ENCODE results near the gene ABCA12.

Gene ABCA12

GRCh38 chr2:215063526-215063925, 74.9 kb downstream of the ABCA12 start:
- Histone ChIP-seq H3K79me2 (ENCODE audit: low read length) (no peaks in the 10 kb centered on the region), H3K9me3 (ENCODE audit: insufficient read depth, low read length) (no peaks in the 10 kb centered on the region), H3K27me3 (ENCODE audit: low read depth, low read length) (no peaks in the 10 kb centered on the region), H4K20me1 (ENCODE audit: insufficient read depth, low read length) (no peaks in the 10 kb centered on the region), H3K36me3 (replicated peaks; ENCODE audit: low read depth, low read length) (no peaks in the 10 kb centered on the region), H3K4me3 (ENCODE audit: low read length) (no peak overlapping the region), H3K9ac (ENCODE audit: low read length) (no peak overlapping the region), H2AFZ (ENCODE audit: low read depth, low read length) (no peak overlapping the region), H3K27ac (ENCODE audit: low read length) (no peak overlapping the region), H3K4me1 (ENCODE audit: low read length) (no peaks in the 10 kb centered on the region), H3K4me2 (ENCODE audit: low read length) (no peak overlapping the region)
- TF ChIP-seq CTCF (IDR thresholded peaks at IDR 0.05; ENCODE audit: low read depth, low read length) (no peak), EZH2phosphoT487 (IDR thresholded peaks at IDR 0.05; ENCODE audit: low read depth) (no peak)

- Histone ChIP-seq H3K36me3 (replicated peaks; ENCODE audit: low read depth, low read length) (no peaks in the 10 kb centered on the region), H3K79me2 (ENCODE audit: low read length) (no peaks in the 10 kb centered on the region), H3K4me3 (ENCODE audit: low read length) (no peak overlapping the region), H3K9ac (ENCODE audit: low read length) (no peak overlapping the region), H2AFZ (ENCODE audit: low read depth, low read length) (no peak overlapping the region), H3K4me2 (ENCODE audit: low read length) (no peak overlapping the region), H3K4me1 (ENCODE audit: low read length) (no peaks in the 10 kb centered on the region), H3K9me3 (ENCODE audit: insufficient read depth, low read length) (no peaks in the 10 kb centered on the region), H4K20me1 (ENCODE audit: insufficient read depth, low read length) (no peaks in the 10 kb centered on the region), H3K27me3 (ENCODE audit: low read depth, low read length) (no peaks in the 10 kb centered on the region), H3K27ac (ENCODE audit: low read length) (no peak overlapping the region)
- TF ChIP-seq EZH2phosphoT487 (IDR thresholded peaks at IDR 0.05; ENCODE audit: low read depth) (no peak), CTCF (IDR thresholded peaks at IDR 0.05; ENCODE audit: low read depth, low read length) (no peak)
Measured at GRCh38 chr2:215060861-215061536, 77.4 kb downstream of the ABCA12 start.

- Histone ChIP-seq H3K4me3 (ENCODE audit: low read length) (no peak overlapping the region), H3K27ac (ENCODE audit: low read length) (no peak overlapping the region), H3K4me1 (ENCODE audit: low read length) (no peaks in the 10 kb centered on the region), H2AFZ (ENCODE audit: low read depth, low read length) (no peak overlapping the region), H4K20me1 (ENCODE audit: insufficient read depth, low read length) (no peaks in the 10 kb centered on the region), H3K79me2 (ENCODE audit: low read length) (no peaks in the 10 kb centered on the region), H3K36me3 (replicated peaks; ENCODE audit: low read depth, low read length) (no peaks in the 10 kb centered on the region), H3K9me3 (ENCODE audit: insufficient read depth, low read length) (no peaks in the 10 kb centered on the region), H3K27me3 (ENCODE audit: low read depth, low read length) (no peaks in the 10 kb centered on the region), H3K9ac (ENCODE audit: low read length) (no peak overlapping the region), H3K4me2 (ENCODE audit: low read length) (no peak overlapping the region)
- no peak for TF ChIP-seq CTCF (IDR thresholded peaks at IDR 0.05; ENCODE audit: low read depth, low read length)
- TF ChIP-seq EZH2phosphoT487 (IDR thresholded peaks at IDR 0.05; ENCODE audit: low read depth), result no peak
Measured at GRCh38 chr2:215059724-215060123, 78.7 kb downstream of the ABCA12 start.

GRCh38 chr2:215055891-215056290, 82.5 kb downstream of the ABCA12 start:
- H3K4me2 ChIP-seq (ENCODE audit: low read length), result no peak overlapping the region
- H3K36me3 ChIP-seq (replicated peaks; ENCODE audit: low read depth, low read length), result no peaks in the 10 kb centered on the region
- no peak overlapping the region for H3K27ac ChIP-seq (ENCODE audit: low read length)
- no peak for TF ChIP-seq EZH2phosphoT487 (IDR thresholded peaks at IDR 0.05; ENCODE audit: low read depth)
- TF ChIP-seq CTCF (IDR thresholded peaks at IDR 0.05; ENCODE audit: low read depth, low read length), result no peak
- H3K9ac ChIP-seq (ENCODE audit: low read length), result no peak overlapping the region
- H3K79me2 ChIP-seq (ENCODE audit: low read length), result no peaks in the 10 kb centered on the region
- no peaks in the 10 kb centered on the region for H4K20me1 ChIP-seq (ENCODE audit: insufficient read depth, low read length)
- no peaks in the 10 kb centered on the region for H3K4me1 ChIP-seq (ENCODE audit: low read length)
- no peaks in the 10 kb centered on the region for H3K27me3 ChIP-seq (ENCODE audit: low read depth, low read length)
- no peak overlapping the region for H2AFZ ChIP-seq (ENCODE audit: low read depth, low read length)
- H3K9me3 ChIP-seq (ENCODE audit: insufficient read depth, low read length), result no peaks in the 10 kb centered on the region
- H3K4me3 ChIP-seq (ENCODE audit: low read length), result no peak overlapping the region
